Common myeloid progenitor, CD34-positive (primary cell): ENCODE data around the gene ABCC3.

Experiments
- CTCF ChIA-PET: fragments of 350-600 bp; sonication (Branson Sonifier 250); formaldehyde crosslinking; loops from one replicate; lab custom pipeline; 2021; ENCODE audit warnings: antibody characterized with exemption; lab: Charles Lee
- POLR2A ChIA-PET: fragments of 350-600 bp; sonication (Branson Sonifier 250); formaldehyde crosslinking; loops from one replicate; lab custom pipeline; 2021; ENCODE audit warnings: antibody characterized with exemption; lab: Charles Lee
- DNase-seq, 3 donors: peaks; one replicate each; pipeline versions ENCODE4 v3.0.0 to v3.0.0-alpha.2; 2013
- H3K27ac ChIP-seq, 2 experiments: 1 replicate in 1 of 2; 2 replicates in 1 of 2; pipeline ENCODE4 v1.7.0; 2013; ENCODE audit warnings: inconsistent platforms in 2 of 2, low read length in 2 of 2, mild to moderate bottlenecking in 2 of 2, low read depth in 1 of 2, moderate library complexity in 1 of 2; ENCODE audit not compliant: severe bottlenecking in 2 of 2, insufficient read depth in 1 of 2, poor library complexity in 1 of 2
- H3K27me3 ChIP-seq, 5 experiments: replicated peaks in 2 of 5; 1 replicate in 3 of 5; 2 replicates in 2 of 5; pipeline versions ENCODE4 v1.6.1 to v1.7.0; 2013; ENCODE audit warnings: low read length in 4 of 5, mild to moderate bottlenecking in 2 of 5, moderate library complexity in 2 of 5, inconsistent platforms in 1 of 5; ENCODE audit not compliant: insufficient read depth in 5 of 5, control insufficient read depth in 4 of 5
- H3K36me3 ChIP-seq, 4 experiments: 1 replicate in 2 of 4; 2 replicates in 2 of 4; pipeline versions ENCODE4 v1.6.1 to v1.7.0; 2013; ENCODE audit warnings: low read length in 3 of 4, control low read depth in 1 of 4, mild to moderate bottlenecking in 1 of 4; ENCODE audit not compliant: control insufficient read depth in 4 of 4, insufficient read depth in 4 of 4
- H3K4me1 ChIP-seq, 4 experiments: 1 replicate in 3 of 4; 2 replicates in 1 of 4; pipeline versions ENCODE4 v1.6.1 to v1.7.1; 2013; ENCODE audit warnings: low read length in 3 of 4, mild to moderate bottlenecking in 3 of 4, control low read depth in 1 of 4, inconsistent platforms in 1 of 4, moderate library complexity in 1 of 4; ENCODE audit not compliant: control insufficient read depth in 4 of 4, insufficient read depth in 4 of 4; ENCODE audit errors: control extremely low read depth in 1 of 4
- H3K4me3 ChIP-seq, 7 experiments: 1 replicate in 4 of 7; 2 replicates in 3 of 7; pipeline versions ENCODE4 v1.5.1 to v1.7.0; 2013; ENCODE audit warnings: mild to moderate bottlenecking in 7 of 7, low read length in 6 of 7, moderate library complexity in 6 of 7, inconsistent platforms in 2 of 7, low read depth in 2 of 7, control low read depth in 1 of 7; ENCODE audit not compliant: insufficient read depth in 4 of 7, control insufficient read depth in 1 of 7; ENCODE audit errors: extremely low read depth in 1 of 7
- H3K9me3 ChIP-seq, 5 experiments: 1 replicate in 4 of 5; 2 replicates in 1 of 5; pipeline versions ENCODE4 v1.6.1 to v1.7.1; 2013; ENCODE audit warnings: low read length in 4 of 5, mild to moderate bottlenecking in 2 of 5, inconsistent platforms in 1 of 5, low read depth in 1 of 5, moderate library complexity in 1 of 5; ENCODE audit not compliant: control insufficient read depth in 4 of 5, insufficient read depth in 2 of 5; ENCODE audit errors: control extremely low read depth in 1 of 5
- WGBS: methylation state at CpG from one replicate; pipeline ENCODE4 v1.1.5; 2013; ENCODE audit not compliant: insufficient coverage; 5-methylcytosine and 5-hydroxymethylcytosine counted together

Gene ABCC3

DNA sequence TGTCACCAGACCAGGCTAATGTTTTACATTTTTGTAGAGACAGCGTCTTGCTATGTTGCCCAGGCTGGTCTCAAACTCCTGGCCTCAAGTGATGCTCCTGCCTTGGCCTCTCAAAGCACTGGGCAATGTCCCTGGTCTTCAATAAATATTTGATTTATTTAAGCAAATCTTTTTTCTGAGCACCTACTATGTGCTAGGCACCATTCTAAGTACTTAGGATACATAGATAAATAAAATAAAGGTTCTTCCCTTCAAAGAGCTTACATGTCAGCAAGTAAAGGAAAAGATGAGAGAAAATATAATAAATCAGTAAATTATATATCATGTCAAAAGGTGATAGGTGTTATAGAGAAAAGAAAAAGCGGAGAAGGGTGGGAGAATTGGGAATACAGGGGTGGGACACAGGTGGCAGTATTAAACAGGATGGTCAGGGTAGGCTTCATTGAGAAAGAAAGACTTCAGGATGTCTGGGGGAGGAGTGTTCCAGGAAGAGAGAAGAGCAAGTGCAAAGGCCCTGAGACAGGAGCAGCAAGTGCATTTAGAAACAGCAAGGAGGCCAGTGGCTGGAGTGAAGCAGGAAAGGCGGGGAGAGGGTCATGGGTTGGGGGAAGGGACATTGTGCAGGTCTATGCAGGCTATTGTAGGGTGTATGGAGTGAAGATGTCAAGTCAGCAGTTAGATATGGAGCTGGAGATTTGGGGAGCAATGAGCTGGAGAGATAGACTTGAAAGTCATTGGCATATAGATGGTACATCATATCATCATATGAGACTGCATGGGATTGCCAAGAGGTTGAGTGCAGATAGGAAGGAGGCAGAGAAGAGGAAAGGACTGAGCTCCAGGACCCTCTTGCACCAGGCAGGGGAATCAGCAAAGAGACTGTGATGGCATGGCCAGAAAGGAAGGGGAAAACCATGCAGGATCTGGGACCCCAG lies 11.3 kb downstream of the ABCC3 start:
- no peak for DNase-seq
- H3K36me3 ChIP-seq, result no peaks in the 10 kb centered on the region
- H3K4me1 ChIP-seq, result peaks cover 2 to 7% (median 5%) of the 10 kb centered on the region in 4 experiments
- POLR2A ChIA-PET, result interaction anchor here (0.6 kb wide), 1 partner anchor 75 kb away, joined by 4 read pairs; no protein-coding TSS in a partner anchor
- H3K27ac ChIP-seq, result no peak overlapping the region
- H3K27me3 ChIP-seq, result no peaks in the 10 kb centered on the region
- H3K4me3 ChIP-seq, result no peak overlapping the region
- H3K9me3 ChIP-seq, result no peaks in the 10 kb centered on the region
- 100% methylated on average over 3 of the region's 3 CpGs for whole genome bisulfite sequencing
- CTCF ChIA-PET, result interaction anchor here (1.0 to 1.6 kb wide), 5 partner anchors 9 to 96 kb away, joined by 3 to 6 read pairs (median 3); no protein-coding TSS in a partner anchor

DNA sequence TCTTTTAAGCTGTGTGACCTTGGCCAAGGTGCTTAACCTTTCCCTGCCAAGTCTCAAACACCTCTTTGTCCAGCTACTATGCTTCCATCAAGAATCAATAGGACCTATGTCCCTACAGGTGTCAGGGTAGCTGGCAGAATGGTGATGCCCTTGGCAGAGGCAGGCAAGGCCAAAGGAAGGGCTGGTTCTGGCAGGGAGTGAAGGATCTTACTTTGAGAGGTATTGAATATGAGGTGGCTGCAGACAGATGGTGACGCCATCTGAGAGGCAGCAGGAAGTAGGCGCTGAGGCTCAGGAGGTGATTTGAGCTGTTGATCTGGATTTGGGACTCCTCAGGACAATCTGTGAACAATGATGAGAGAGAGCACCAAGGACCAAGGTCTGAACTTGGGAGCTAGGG lies 12.5 kb downstream of the ABCC3 start:
- ChIA-PET POLR2A (no interaction called here), CTCF (interaction anchor here (1.0 to 1.7 kb wide), 6 partner anchors 9 to 33 kb away, joined by 3 to 6 read pairs (median 4); no protein-coding TSS in a partner anchor)
- Histone ChIP-seq H3K36me3 (no peaks in the 10 kb centered on the region), H3K9me3 (peaks cover 0 to under 1% (median 0%) of the 10 kb centered on the region in 5 experiments), H3K27ac (no peak overlapping the region), H3K4me1 (no peaks in the 10 kb centered on the region), H3K4me3 (no peak overlapping the region), H3K27me3 (no peaks in the 10 kb centered on the region)
- 68% methylated on average over 2 of the region's 2 CpGs for WGBS
- no peak for DNase-seq

DNA sequence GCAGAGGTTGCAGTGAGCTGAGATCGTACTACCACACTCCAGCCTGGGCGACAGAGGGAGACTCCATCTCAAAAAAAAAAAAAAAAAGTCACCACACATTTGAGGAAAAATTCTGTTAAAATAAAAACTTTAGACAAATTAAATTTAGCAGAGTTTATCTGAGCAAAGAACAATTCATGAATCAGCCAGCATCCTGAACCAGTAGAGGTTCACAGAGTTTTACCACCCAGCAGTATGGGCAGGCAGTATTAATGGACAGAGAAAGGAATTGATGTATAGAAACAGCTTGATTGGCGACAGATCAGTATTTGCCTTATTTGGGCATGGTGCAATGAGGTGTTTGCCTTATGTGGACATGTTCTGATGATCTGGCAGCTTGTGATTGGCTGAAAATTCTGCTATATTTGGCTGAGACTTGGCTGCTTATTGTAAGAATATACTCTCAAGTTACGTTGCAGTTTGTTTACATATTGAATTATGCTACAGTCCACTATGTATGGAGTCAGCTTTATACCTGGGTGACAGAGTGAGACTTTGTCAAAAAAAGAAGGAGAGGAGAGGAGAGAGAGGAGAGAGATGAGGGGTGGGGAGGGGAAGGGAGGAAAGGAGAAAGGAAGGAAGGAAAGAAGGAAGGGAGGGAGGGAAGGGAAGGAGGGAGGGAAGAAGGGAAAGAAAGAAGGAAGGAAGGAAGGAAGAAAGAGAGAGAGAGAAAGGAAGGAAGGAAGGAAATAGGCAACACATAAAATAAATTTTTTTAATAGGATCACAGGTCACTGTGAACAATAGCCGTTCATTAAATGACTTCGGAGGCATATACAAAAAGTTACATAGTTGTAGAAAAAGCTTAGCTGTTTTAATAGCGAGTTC lies 14.6 kb downstream of the ABCC3 start:
- Histone ChIP-seq H3K9me3 (peaks cover 0 to 9% (median 6%) of the 10 kb centered on the region in 5 experiments), H3K27ac (no peak overlapping the region), H3K36me3 (no peaks in the 10 kb centered on the region), H3K4me1 (no peaks in the 10 kb centered on the region), H3K27me3 (no peaks in the 10 kb centered on the region), H3K4me3 (no peak overlapping the region)
- WGBS, result 100% methylated on average over 2 of the region's 7 CpGs
- DNase-seq, result no peak
- POLR2A ChIA-PET, result no interaction called here
- CTCF ChIA-PET, result interaction anchor here (0.7 to 1.9 kb wide), 7 partner anchors 8 to 21 kb away, joined by 3 to 5 read pairs (median 4); no protein-coding TSS in a partner anchor

DNA sequence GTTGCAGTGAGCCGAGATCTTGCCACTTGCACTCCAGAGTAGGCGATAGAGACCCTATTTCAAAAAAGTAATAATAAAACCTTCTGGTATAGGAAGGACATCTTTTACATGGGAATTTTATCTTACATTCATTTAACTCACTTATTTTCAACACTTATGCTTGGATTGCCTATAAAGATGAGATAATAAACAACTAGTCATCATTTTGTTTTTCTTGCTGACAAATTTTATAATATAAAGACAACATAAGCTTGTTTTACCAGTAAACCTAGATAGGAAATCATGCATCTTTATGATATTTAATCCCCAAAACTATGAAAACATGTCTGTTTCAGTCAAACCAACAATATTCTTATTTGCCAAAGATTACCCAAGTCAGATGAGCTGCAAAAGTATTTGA lies 17.0 kb downstream of the ABCC3 start:
- WGBS, result no CpG with 5 or more reads among the region's 2 CpGs
- Histone ChIP-seq H3K36me3 (no peaks in the 10 kb centered on the region), H3K9me3 (peaks cover 0 to 9% (median 6%) of the 10 kb centered on the region in 5 experiments), H3K27ac (no peak overlapping the region), H3K4me3 (no peak overlapping the region), H3K4me1 (no peaks in the 10 kb centered on the region), H3K27me3 (no peaks in the 10 kb centered on the region)
- ChIA-PET CTCF (interaction anchor here (0.6 to 1.9 kb wide), 7 partner anchors 10 to 89 kb away, joined by 3 to 13 read pairs (median 3); no protein-coding TSS in a partner anchor), POLR2A (no interaction called here)
- DNase-seq, result no peak

DNA sequence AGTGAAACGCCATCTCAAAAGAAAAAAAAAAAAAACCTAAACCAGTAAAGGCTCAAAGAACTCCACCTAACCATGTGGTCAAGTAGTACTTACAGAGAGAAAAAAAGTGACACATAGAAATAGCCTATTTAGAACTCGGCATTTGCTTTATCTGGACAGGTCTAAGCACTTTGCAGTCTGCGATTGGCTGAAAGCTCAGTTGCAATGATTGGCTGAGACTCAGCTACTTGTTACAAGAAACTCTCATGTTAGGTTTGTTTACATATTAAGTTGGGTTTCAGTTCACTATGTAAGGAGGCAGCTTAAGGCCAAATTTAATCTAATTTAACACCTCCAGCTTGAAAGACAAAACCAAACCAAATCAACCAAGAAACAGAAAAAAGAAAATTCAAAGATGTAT lies 19.1 kb downstream of the ABCC3 start:
- H3K9me3 ChIP-seq, result peaks cover 0 to 9% (median 6%) of the 10 kb centered on the region in 5 experiments
- H3K27me3 ChIP-seq, result no peaks in the 10 kb centered on the region
- H3K27ac ChIP-seq, result no peak overlapping the region
- 100% methylated on average over 1 of the region's 3 CpGs for WGBS
- ChIA-PET POLR2A (no interaction called here), CTCF (interaction anchor here (1.2 kb wide), 1 partner anchor 33 kb away, joined by 3 read pairs; no protein-coding TSS in a partner anchor)
- no peaks in the 10 kb centered on the region for H3K4me1 ChIP-seq
- H3K4me3 ChIP-seq, result no peak overlapping the region
- no peak for DNase-seq
- no peaks in the 10 kb centered on the region for H3K36me3 ChIP-seq

DNA sequence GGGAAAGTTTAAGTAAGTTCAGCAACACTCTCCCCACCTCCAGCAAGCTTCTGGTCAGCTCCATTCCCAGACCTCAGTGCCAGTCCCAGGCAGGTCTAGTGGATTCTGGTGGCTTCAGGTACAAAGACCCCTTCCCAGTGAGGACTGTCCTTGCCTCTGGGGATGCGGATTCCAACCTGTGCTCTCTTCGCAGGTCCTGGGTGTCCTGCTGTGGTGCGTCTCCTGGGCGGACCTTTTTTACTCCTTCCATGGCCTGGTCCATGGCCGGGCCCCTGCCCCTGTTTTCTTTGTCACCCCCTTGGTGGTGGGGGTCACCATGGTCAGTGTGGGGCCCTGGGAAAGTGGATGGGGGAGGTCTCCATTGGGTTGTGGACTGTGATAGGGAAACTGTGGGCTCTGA lies 21.8 kb downstream of the ABCC3 start:
- ChIA-PET POLR2A (no interaction called here), CTCF (interaction anchor here (1.4 to 1.6 kb wide), 2 partner anchors 10 to 20 kb away, joined by 3 read pairs; no protein-coding TSS in a partner anchor)
- no peak for DNase-seq
- Histone ChIP-seq H3K27ac (no peak overlapping the region), H3K9me3 (peaks cover 0 to 9% (median 6%) of the 10 kb centered on the region in 5 experiments), H3K4me3 (no peak overlapping the region), H3K36me3 (no peaks in the 10 kb centered on the region), H3K27me3 (no peaks in the 10 kb centered on the region), H3K4me1 (peaks cover 0 to 18% (median 17%) of the 10 kb centered on the region in 4 experiments)
- 92% methylated on average over 5 of the region's 5 CpGs for WGBS
